ENCODE measurements around the gene TFDP1. TPM values are rescaled to one million over a fixed set of nuclear protein-coding genes. Genes with fewer than 3 reads are reported as not detected.

TFDP1 gene
- polyA plus RNA-seq, 1 experiment: 99.8 TPM

DNA sequence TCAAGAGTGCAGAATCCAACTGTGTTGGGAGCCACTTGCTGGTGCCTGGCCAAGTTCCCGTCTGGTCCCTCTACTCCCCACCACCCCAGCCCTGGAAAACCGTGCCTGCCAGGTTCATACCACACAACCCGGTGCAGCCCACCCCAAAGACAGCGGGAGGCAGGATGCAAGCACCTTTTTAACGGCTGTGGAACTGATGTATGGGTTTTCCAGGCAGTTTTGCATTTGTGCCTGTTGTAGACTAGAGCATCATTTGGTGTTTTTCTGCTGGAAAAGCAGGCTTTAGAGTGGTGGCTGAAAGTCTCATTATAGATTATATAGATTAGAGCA lies 13.5 kb downstream of the TFDP1 start:
- CTCF ChIA-PET: no interaction called here
- Histone ChIP-seq H3K27me3 (ENCODE audit: control insufficient read depth, insufficient read depth, low read length) (no peaks in the 10 kb centered on the region), H3K4me3 (ENCODE audit: low read depth, low read length) (no peak overlapping the region), H3K36me3 (ENCODE audit: control insufficient read depth, insufficient read depth, low read length) (peaks cover 17% of the 10 kb centered on the region)
- no peak for DNase-seq (ENCODE audit: low read depth)
- TF ChIP-seq, protein P1, sequence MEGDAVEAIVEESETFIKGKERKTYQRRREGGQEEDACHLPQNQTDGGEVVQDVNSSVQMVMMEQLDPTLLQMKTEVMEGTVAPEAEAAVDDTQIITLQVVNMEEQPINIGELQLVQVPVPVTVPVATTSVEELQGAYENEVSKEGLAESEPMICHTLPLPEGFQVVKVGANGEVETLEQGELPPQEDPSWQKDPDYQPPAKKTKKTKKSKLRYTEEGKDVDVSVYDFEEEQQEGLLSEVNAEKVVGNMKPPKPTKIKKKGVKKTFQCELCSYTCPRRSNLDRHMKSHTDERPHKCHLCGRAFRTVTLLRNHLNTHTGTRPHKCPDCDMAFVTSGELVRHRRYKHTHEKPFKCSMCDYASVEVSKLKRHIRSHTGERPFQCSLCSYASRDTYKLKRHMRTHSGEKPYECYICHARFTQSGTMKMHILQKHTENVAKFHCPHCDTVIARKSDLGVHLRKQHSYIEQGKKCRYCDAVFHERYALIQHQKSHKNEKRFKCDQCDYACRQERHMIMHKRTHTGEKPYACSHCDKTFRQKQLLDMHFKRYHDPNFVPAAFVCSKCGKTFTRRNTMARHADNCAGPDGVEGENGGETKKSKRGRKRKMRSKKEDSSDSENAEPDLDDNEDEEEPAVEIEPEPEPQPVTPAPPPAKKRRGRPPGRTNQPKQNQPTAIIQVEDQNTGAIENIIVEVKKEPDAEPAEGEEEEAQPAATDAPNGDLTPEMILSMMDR (IDR thresholded peaks at IDR 0.05; ENCODE audit: insufficient read depth, low read depth, low read length): no peak
- POLR2A ChIA-PET: no interaction called here

DNA sequence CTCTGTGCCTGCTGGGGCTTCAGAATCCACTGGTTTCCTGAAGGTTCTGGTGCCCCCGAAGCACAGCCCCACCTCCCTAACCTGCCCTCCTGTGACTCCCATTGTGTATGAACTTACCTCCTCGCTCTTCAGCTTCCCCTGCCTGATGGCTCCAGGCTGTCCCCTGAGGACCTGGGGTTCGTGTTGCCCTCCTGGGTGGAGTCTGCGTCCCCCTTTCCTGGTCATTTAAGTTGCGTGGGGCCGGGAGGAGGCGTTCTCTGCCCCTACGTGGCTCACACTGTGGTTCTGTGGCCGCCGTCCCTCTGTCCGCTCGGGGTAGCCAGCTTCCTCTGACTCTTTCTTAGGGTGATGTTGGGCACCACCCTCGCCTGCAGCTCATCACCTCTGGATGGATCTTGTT lies 13.9 kb downstream of the TFDP1 start:
- ChIA-PET POLR2A (no interaction called here), CTCF (no interaction called here)
- no peaks in the 10 kb centered on the region for H3K27me3 ChIP-seq (ENCODE audit: control insufficient read depth, insufficient read depth, low read length)
- no peak overlapping the region for H3K4me3 ChIP-seq (ENCODE audit: low read depth, low read length)
- TF ChIP-seq, protein P1 (IDR thresholded peaks at IDR 0.05; ENCODE audit: insufficient read depth, low read depth, low read length): no peak
- H3K36me3 ChIP-seq (ENCODE audit: control insufficient read depth, insufficient read depth, low read length): peaks cover 17% of the 10 kb centered on the region
- no peak for DNase-seq (ENCODE audit: low read depth)

DNA sequence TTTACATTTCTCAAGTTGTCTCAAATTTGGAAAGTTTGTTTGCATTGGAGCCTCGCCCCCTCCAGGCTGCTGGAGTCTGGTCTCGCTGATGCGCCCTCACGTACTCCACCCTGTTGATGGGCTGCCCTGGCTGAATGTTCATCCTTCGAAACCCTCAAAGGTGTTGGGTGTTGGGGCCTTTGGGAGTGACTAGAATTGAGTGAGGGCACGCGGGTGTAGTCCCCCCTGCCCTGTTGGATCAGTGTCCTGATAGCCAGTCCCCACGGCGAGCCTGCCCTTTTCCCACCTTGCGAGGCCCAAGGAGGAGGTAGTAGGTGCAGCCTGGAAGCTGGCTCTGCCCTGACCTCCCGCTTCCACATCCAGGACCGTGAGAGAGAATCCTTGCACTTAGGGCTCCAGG lies 14.8 kb downstream of the TFDP1 start:
- Histone ChIP-seq H3K4me3 (ENCODE audit: low read depth, low read length) (no peak overlapping the region), H3K27me3 (ENCODE audit: control insufficient read depth, insufficient read depth, low read length) (no peaks in the 10 kb centered on the region), H3K36me3 (ENCODE audit: control insufficient read depth, insufficient read depth, low read length) (peaks cover 16% of the 10 kb centered on the region)
- ChIA-PET POLR2A (no interaction called here), CTCF (no interaction called here)
- TF ChIP-seq, protein P1 (IDR thresholded peaks at IDR 0.05; ENCODE audit: insufficient read depth, low read depth, low read length): no peak
- DNase-seq (ENCODE audit: low read depth): no peak

DNA sequence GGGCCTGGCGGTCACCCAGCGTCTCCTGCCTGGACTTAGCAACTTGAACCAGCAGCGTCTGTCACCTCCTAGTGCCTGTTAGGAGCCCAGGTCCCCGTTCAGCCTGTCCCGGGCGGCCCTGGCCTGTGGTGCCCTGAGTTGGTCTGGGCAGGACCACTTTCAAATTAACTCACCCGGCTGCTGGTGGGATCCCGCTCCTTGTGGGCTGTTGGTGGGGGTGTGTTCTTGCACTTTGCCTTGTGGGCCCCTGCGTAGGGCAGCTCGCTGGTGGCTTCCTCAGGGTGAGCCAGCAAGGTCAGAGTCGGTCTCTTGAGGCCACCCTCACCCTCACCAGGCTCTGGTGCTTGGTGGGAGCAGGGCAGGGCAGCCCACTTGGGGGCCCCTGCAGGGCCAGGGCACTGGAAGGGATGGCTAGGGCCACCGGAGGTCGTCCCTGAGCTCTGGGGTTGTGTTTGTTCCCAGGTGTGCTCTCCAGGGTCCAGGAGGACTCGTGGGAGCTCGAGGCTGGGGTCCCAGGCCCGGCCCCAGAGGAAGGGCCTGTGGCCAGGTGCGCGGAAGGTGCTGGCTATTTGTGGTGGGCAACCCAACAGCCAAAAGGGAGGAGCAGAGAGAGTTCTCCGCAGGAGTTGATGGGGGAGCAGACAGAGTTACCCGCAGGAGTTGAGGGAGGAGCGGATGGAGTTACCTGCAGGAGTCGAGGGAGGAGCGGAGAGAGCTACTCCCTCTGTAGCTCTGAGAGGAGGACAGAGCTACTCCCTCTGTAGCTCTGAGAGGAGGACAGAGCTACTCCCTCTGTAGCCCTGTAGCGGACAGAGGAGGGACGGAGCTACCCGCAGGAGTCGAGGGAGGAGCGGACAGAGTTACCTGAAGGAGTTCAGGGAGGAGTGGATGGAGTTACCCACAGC lies 16.9 kb downstream of the TFDP1 start:
- DNase-seq (ENCODE audit: low read depth): no peak
- no peak overlapping the region for H3K4me3 ChIP-seq (ENCODE audit: low read depth, low read length)
- POLR2A ChIA-PET: no interaction called here
- TF ChIP-seq, protein P1 (IDR thresholded peaks at IDR 0.05; ENCODE audit: insufficient read depth, low read depth, low read length): no peak
- H3K36me3 ChIP-seq (ENCODE audit: control insufficient read depth, insufficient read depth, low read length): peaks cover 13% of the 10 kb centered on the region
- CTCF ChIA-PET: no interaction called here
- H3K27me3 ChIP-seq (ENCODE audit: control insufficient read depth, insufficient read depth, low read length): no peaks in the 10 kb centered on the region

DNA sequence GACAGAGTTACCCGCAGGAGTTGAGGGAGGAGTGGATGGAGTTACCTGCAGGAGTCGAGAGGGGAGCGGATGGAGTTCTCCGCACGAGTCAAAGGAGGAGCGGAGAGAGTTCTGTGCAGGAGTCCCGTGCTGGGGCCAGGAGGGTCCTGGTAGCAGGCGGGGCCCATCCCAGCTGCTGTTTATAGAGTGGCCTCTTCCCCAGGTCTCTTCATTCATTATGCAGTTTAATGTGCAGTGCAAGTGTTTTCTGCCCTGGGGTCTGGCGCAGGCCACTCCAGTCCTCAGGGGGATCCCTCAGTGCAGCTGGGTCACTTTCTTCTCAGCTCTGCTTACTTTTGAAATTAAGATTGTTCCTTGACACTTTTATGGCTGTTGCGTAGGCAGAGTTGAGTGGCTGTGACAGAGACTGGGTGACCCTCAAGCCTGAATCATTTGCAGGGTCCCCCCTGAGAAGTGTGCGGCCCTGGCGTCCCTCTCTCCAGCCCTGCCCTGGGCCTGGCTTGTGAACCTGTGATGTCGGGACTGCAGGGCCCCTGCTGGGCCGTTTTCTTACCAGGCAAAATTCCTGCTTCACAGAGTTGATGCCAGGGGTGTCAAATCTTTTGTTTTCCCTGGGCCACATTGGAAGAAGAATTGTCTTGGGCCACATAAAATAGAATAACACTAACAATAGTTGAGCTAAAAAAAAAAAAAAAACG lies 17.9 kb downstream of the TFDP1 start:
- DNase-seq (ENCODE audit: low read depth): no peak
- Histone ChIP-seq H3K36me3 (ENCODE audit: control insufficient read depth, insufficient read depth, low read length) (peaks cover 8% of the 10 kb centered on the region), H3K27me3 (ENCODE audit: control insufficient read depth, insufficient read depth, low read length) (no peaks in the 10 kb centered on the region), H3K4me3 (ENCODE audit: low read depth, low read length) (no peak overlapping the region)
- CTCF ChIA-PET: no interaction called here
- TF ChIP-seq, protein P1 (IDR thresholded peaks at IDR 0.05; ENCODE audit: insufficient read depth, low read depth, low read length): no peak
- POLR2A ChIA-PET: no interaction called here
